ENCODE data around the gene DAB2IP.

GRCh38 chr9:121607434-121608167 is 43.8 kb upstream of the DAB2IP start:
- no peak for TF ChIP-seq CTCF (IDR thresholded peaks at IDR 0.05; ENCODE audit: borderline replicate concordance, extremely low read depth, low read length, poor library complexity, severe bottlenecking)
- TF ChIP-seq EZH2 (IDR thresholded peaks at IDR 0.05; ENCODE audit: borderline replicate concordance, low read depth, low read length, severe bottlenecking) = no peak

Measured in DND-41 (cell line).